GM19099 (cell line): ENCODE results near the gene RHBDL1.
A peak's percentile ranks its signal among the peaks of the same experiment; 100 is the strongest.

Experiments used
- POLR2A ChIP-seq: IDR thresholded peaks from 3 replicates; pipeline ENCODE4 v1.6.1; 2011; ENCODE audit warnings: low read depth; ENCODE audit not compliant: insufficient read length; ENCODE audit errors: extremely low read depth

RHBDL1 gene

DNA sequence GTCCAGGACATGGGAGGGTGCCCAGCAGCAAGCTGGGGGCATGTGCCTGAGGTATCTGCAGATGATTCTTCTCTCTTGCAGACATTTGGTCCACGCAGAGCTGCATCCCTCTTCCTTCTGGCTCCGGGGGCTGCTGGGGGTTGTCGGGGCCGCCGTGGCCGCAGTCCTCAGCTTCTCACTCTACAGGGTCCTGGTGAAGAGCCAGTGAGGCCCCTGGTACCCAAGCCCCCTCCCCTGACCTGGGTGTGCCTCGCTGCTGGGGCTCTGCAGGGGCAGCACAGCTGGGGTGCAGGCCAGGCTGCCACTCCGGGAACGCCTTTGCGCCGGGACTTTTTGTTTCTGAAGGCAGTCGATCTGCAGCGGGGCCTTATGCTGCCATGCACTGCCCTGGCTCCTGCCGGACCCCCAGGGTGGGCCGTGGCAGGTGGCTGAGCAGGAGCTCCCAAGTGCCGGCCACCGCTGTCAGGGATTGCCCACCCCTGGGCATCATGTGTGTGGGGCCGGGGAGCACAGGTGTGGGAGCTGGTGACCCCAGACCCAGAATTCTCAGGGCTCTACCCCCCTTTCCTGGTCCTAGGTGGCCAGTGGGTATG lies 2.0 kb upstream of the RHBDL1 start:
- TF ChIP-seq POLR2A = no peak

DNA sequence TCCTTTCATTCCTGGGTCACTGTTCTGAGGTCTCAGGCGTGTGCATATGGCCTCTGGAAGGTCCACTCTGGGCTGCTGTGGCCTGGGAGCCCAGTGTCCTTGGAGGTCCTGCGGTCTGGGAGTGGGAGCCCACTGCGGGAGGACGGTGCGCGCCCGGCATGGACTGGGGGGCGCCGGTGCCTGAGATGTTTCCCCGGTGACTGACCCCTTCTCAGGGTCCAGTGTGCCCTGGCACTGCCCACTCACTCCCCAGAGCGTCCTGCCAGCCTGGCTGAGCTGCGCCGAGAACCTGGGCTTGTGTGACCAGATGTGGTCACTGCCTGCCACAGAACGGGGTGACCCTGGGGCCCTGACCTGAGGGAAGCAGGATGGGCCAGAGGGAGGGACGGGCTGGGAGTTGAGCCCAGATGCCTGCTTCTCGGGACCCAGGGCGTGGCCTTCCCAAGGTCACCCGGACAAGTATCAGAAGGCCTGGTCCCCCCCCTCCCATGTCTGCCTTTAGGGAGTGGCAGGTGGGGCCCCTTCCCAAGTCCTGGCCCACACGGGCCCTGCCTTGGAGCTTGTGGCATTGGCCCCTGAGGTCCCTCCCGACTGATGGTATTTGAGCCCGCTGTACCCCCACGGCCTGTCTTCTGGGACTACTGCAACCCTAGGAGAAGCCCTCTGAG lies 1.1 kb upstream of the RHBDL1 start:
- no peak for TF ChIP-seq POLR2A

DNA sequence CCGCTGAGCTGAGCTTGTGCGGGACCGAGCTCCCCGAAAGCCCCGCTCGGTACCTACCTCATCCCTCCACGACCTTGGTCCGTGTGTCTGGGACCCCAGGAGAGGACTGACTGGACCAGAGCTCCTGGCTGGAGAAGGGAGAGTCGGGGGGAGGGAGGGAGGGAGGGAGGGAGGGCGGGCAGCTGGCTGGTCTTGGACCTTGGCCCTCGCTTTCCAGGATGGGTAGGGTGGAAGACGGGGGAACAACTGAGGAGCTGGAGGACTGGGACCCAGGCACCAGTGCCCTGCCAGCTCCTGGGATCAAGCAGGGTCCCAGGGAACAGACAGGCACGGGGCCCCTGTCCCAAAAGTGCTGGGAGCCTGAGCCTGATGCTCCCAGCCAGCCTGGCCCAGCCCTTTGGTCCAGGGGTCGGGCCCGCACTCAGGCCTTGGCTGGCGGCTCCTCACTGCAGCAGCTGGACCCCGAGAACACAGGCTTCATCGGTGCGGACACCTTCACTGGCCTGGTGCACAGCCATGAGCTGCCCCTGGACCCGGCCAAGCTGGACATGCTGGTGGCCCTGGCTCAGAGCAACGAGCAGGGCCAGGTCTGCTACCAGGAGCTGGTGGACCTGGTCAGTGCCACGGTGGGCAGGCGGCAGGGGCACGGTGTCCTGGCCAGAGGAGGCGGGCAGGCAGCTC lies 553 bp downstream of the RHBDL1 start:
- TF ChIP-seq POLR2A = no peak

DNA sequence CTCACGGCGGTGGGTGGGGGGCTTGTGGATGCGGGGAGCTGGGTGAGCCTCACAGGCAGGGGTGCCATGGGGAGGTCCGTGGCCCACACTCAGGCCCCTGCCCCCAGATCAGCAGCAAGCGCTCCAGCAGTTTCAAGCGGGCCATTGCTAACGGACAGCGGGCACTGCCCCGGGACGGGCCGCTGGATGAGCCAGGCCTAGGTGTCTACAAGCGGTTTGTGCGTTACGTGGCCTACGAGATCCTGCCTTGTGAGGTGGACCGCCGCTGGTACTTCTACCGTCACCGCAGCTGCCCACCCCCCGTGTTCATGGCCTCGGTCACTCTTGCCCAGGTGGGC lies 1.1 kb downstream of the RHBDL1 start:
- TF ChIP-seq POLR2A = no peak

DNA sequence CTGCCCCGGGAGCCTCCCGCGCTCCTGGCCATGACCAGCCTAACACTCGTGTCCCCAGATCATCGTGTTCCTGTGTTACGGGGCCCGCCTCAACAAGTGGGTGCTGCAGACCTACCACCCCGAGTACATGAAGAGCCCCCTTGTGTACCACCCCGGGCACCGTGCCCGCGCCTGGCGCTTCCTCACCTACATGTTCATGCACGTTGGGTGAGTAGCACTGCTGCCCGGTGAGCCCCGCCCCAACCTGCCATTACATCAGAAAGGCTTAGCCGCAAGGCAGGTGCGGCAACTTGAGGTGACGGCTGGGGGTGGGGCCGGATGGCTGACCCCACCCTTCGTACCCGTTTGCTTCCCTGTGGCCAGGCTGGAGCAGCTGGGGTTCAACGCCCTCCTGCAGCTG lies 1.4 kb downstream of the RHBDL1 start:
- no peak for TF ChIP-seq POLR2A

DNA sequence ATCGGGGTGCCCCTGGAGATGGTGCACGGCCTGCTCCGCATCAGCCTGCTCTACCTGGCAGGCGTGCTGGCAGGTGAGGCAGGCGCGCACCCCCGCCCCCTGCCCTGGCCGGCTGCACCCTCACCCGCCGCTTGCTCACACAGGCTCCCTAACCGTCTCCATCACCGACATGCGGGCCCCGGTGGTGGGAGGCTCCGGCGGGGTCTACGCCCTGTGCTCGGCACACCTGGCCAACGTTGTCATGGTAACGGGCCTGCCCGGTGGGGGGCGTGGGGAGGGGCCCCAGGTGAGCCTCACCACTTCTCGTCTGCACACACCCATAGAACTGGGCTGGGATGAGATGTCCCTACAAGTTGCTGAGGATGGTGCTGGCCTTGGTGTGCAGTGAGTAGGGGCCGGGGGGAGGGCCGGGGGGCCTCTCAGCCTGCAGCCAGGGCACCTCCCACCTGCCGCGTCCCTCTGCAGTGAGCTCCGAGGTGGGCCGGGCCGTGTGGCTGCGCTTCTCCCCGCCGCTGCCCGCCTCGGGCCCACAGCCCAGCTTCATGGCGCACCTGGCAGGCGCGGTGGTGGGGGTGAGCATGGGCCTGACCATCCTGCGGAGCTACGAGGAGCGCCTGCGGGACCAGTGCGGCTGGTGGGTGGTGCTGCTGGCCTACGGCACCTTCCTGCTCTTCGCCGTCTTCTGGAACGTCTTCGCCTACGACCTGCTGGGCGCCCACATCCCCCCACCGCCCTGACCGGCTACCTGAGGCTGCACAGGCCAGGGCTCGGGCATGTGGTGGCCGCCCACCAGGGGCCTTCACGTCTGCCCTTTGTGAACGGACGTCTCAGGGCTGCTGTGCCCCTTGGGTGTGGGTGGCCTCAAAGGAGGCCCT lies 2.1 kb downstream of the RHBDL1 start:
- no peak for TF ChIP-seq POLR2A

DNA sequence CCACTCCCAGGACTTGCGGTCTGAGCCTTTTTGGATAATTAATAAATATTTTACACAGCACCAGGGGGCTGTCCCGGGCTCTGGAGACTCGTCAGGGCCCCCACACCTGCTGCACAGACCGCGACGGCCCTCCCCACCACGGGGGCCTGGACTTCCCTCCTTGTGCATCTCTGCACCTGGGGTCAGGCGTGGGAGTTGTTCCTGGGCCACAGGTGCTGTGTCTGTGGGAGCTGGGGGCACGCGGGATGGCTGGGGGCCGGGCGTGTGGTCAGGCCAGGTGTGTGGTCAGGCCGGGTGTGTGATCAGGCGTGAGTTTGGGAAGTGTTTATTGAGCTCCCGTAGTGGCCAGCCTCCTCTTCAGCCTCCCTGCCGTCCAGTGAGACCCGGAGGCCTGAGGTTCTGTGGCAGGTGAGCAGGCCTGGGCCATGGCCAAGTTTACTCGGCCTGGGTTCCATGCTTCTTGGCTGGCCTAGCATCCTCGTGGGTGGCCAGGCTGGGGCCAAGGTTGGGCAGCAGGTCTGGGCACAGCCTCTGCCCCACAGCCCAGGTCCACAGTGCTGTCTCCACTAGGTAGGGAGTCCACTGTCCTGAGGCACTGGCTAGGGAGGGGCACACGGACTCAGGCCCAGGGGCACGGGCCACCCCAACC lies 2.9 kb downstream of the RHBDL1 start:
- TF ChIP-seq POLR2A = no peak

DNA sequence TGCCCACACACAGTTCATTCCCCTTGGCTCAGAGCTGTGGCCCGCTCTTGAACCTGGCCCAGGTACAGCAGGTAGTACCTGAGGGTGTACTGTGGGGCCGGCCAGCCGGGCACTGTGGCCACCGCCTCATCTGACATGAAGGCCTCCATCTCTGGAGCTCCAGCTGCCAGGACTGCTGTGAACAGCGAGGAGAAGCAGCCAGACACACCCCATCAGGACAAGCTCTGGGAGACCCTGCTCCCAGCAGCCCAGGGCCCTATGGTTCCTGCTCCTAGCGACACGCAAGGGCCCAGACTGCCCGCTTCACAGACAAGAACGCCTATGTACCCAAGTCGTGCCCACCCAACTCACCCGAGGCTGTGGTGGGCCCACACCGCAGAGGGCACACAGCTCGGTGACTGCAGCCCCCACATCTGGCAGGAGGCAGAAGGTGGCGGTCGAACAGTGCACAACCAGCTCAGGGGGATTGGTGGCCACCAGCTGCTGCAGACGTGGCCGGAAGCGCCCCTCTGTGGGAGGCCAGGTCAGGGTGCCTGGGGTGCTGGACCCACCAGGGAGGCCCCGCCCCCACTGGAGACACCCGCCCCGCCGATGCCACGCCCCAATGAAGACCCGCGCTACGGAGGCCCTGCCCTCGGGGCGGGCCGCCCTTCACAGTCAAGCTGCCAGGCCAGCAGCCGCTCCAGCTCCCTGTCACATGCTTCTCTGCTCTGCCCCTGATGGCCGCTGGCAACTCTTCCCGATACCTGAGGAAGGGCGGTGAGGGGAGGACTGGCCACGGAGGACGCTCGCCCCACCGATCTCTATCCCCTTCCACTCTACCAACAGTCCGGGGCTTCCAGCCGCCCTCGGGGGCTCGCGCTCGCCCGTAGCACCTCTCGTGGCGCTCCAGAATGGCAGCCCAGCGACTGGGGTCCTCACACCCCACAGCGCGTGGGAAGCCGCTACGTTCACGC lies 3.7 kb downstream of the RHBDL1 start:
- no peak for TF ChIP-seq POLR2A

DNA sequence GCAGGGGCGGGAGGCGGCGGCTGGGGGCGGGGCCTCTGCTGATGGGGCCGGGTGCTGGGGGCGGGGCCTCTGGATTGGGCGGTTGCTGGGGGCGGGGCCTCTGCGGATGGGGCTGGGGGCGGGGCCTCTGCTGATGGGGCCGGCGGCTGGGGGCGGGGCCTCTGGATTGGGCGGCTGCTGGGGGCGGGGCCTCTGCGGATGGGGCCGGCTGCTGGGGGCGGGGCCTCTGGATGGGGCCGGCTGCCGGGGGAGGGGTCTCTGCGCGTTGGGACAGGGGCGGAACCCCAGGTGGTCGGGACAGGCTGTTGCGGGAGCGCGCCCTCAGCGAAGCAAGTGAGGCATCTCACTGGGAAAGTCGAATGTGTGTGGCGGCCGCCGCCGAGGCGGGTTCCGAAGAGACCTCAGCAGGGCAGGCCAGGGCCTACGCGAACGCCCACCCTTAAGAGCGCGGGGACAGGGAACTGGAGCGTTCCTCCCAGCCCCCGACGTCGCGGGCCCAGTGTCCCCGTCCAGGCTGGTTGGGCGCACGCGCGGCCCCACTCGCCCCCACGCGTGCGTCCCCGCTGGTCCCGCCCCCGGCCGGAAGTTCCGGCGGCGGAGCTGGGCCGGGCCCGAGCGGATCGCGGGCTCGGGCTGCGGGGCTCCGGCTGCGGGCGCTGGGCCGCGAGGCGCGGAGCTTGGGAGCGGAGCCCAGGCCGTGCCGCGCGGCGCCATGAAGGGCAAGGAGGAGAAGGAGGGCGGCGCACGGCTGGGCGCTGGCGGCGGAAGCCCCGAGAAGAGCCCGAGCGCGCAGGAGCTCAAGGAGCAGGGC lies 4.5 kb downstream of the RHBDL1 start, which contains the start of gene STUB1:
TSS of gene STUB1 (plus strand) at position 597 of the 811 bp plus-strand sequence. CDS start at position 713, 116 bp downstream.
- TF ChIP-seq POLR2A = peak; percentile 81

DNA sequence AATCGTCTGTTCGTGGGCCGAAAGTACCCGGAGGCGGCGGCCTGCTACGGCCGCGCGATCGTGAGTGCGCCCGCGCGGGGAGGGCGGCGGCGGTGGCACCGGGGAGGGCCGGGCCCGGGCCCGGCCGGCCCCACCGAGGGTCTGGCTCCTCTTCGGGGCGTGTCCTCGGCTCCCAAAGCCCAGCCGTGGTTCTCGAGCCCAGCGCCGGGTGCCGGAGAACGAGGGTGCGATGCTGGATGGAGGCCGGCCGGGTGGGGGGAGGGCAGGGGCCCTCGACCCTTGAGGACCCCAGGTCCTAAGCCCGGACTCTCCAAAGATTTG lies 5.1 kb downstream of the RHBDL1 start:
- no peak for TF ChIP-seq POLR2A

DNA sequence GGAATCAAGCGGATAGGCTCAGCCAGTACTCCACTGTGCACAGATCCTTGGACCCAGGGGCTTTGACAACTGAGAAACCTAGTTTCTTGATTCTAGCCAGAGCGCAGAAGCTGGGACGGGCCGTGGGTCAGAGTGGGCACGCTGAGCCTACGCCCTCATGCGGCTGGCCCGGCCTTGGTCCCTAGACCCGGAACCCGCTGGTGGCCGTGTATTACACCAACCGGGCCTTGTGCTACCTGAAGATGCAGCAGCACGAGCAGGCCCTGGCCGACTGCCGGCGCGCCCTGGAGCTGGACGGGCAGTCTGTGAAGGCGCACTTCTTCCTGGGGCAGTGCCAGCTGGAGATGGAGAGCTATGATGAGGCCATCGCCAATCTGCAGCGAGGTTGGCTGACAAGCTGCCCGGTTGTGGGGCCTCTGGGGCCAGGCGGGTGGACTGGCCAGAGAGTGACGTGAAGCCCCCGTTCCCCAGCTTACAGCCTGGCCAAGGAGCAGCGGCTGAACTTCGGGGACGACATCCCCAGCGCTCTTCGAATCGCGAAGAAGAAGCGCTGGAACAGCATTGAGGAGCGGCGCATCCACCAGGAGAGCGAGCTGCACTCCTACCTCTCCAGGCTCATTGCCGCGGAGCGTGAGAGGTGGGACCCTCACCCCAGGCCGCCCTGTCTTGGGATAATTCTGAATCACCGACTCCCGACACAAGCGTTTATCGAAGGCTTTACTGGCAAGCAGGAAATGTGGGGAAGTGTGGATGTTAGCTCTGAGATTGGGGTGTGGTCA lies 5.7 kb downstream of the RHBDL1 start:
- TF ChIP-seq POLR2A = peak; percentile 22

DNA sequence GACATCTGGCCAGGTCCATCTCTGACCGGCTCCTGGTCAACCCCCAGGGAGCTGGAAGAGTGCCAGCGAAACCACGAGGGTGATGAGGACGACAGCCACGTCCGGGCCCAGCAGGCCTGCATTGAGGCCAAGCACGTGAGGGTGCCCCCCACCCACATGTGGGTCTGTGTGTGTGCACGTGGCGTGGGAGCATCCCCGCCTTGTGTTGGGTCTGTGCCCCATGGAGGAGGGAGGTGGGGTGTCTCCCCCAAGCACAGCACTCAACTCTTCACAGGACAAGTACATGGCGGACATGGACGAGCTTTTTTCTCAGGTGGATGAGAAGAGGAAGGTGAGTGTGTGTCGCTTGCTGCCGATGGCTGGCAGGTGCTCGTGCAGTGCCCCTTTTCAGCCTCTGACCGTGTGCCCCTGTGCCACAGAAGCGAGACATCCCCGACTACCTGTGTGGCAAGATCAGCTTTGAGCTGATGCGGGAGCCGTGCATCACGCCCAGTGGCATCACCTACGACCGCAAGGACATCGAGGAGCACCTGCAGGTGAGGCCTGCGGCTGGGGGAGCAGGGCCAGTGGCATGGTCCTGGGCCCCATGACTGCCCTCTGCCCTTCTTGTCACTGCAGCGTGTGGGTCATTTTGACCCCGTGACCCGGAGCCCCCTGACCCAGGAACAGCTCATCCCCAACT lies 6.4 kb downstream of the RHBDL1 start:
- TF ChIP-seq POLR2A = no peak
